Activated CD4-positive, alpha-beta T cell treated with anti-CD3 and anti-CD28 coated beads, Interleukin-2, amount 50 U/mL, for 4 hours (primary cell): ENCODE results near the gene STAG2.

ENCODE experiments used
- DNase-seq, 2 experiments: peaks; one replicate each; pipeline ENCODE4 v3.0.0-alpha.2; 2020

STAG2 gene

GRCh38 chrX:123976706-123977316, 15.3 kb downstream of the STAG2 start:
- no peak for DNase-seq

- no peak for DNase-seq
These were observed 21.7 kb downstream of the STAG2 start for GRCh38 chrX:123983240-123983639.

- DNase-seq = no peak
These were observed 24.9 kb downstream of the STAG2 start for GRCh38 chrX:123986377-123986776.

- no peak for DNase-seq
These were observed 27.1 kb downstream of the STAG2 start for GRCh38 chrX:123988423-123989111.

- DNase-seq = no peak
These were observed 27.7 kb downstream of the STAG2 start for GRCh38 chrX:123989235-123989634.

- DNase-seq = no peak
These were observed 28.7 kb downstream of the STAG2 start for GRCh38 chrX:123990169-123990568.

- no peak for DNase-seq
These were observed 29.1 kb downstream of the STAG2 start for GRCh38 chrX:123990602-123991001.

GRCh38 chrX:123993326-123993725, 31.8 kb downstream of the STAG2 start:
- DNase-seq = no peak

GRCh38 chrX:123993904-123994635, 32.6 kb downstream of the STAG2 start:
- no peak for DNase-seq

- DNase-seq = no peak
These were observed 33.2 kb downstream of the STAG2 start for GRCh38 chrX:123994730-123995129.

GRCh38 chrX:124001581-124001980, 40.1 kb downstream of the STAG2 start:
- no peak for DNase-seq

GRCh38 chrX:124005228-124005627, 43.7 kb downstream of the STAG2 start:
- DNase-seq = no peak

- no peak for DNase-seq
These were observed 48.7 kb downstream of the STAG2 start for GRCh38 chrX:124010157-124010556.

- DNase-seq = no peak
These were observed 49.1 kb downstream of the STAG2 start for GRCh38 chrX:124010566-124010965.

- no peak for DNase-seq
These were observed 54.2 kb downstream of the STAG2 start for GRCh38 chrX:124015721-124016120.

GRCh38 chrX:124016825-124017224, 55.3 kb downstream of the STAG2 start:
- DNase-seq = no peak

- no peak for DNase-seq
These were observed 56.5 kb downstream of the STAG2 start for GRCh38 chrX:124018023-124018422.

GRCh38 chrX:124023838-124024238, 62.3 kb downstream of the STAG2 start:
- no peak for DNase-seq

GRCh38 chrX:124026529-124026928, 65.0 kb downstream of the STAG2 start:
- DNase-seq = no peak

GRCh38 chrX:124028182-124028581, 66.7 kb downstream of the STAG2 start:
- no peak for DNase-seq

- DNase-seq = no peak
These were observed 69.0 kb downstream of the STAG2 start for GRCh38 chrX:124030520-124030919.

GRCh38 chrX:124033821-124034220, 72.3 kb downstream of the STAG2 start:
- no peak for DNase-seq

GRCh38 chrX:124035657-124036056, 74.2 kb downstream of the STAG2 start:
- no peak for DNase-seq

GRCh38 chrX:124042042-124042441, 80.5 kb downstream of the STAG2 start:
- no peak for DNase-seq
